Measurements from ENCODE around the gene SP140.
"Not testable (repeated sequence)": the region's sequence is repeated elsewhere in the genome, so short reads cannot be mapped to it uniquely, and the experiment has no call there.

The SP140 gene

DNA sequence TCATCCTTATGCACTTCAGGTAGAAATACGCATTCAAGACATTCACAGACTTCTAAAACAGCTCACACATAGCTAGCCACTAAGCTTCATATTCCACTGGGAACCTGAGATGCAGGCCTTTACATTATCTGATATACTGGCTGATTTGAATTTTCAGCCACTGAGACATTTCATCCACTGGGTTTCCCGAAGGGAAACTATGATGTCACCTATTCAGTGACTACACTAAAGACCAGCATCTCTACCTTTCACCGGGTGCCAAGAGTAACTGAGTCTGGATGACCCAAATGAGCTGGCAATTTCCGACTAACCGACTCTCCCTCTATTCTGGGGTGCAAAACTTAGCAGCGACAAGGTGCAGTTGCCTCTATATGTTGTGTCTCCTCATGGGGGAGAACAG, 69.7 kb downstream of the SP140 start:
- H3K27me3 ChIP-seq (ENCODE audit: insufficient read depth, insufficient read length), result no peaks in the 10 kb centered on the region
- no peaks in the 10 kb centered on the region for H3K4me1 ChIP-seq (ENCODE audit: insufficient read depth, insufficient read length)

GRCh38 chr2:230296917-230297316, 71.4 kb downstream of the SP140 start:
- no peak for DNase-seq (ENCODE audit: low read depth, low spot score)
- Histone ChIP-seq H3K27me3 (ENCODE audit: insufficient read depth, insufficient read length) (no peaks in the 10 kb centered on the region), H3K9me3 (ENCODE audit: insufficient read depth, low read length) (peaks cover 12% of the 10 kb centered on the region; the same call in 1 of the 2 replicates), H3K4me3 (ENCODE audit: insufficient read length, low read depth) (no peak overlapping the region), H3K36me3 (ENCODE audit: insufficient read depth, insufficient read length, low read length) (no peaks in the 10 kb centered on the region), H3K9ac (ENCODE audit: insufficient read length, low read depth) (no peak overlapping the region), H3K4me1 (ENCODE audit: insufficient read depth, insufficient read length) (no peaks in the 10 kb centered on the region)
- TF ChIP-seq ZNF274 (IDR thresholded peaks at IDR 0.05; ENCODE audit: low read depth, low read length), result no peak
- TF ChIP-seq YY1 (IDR thresholded peaks at IDR 0.05; ENCODE audit: insufficient read depth, insufficient read length), result no peak
- no peak for TF ChIP-seq SUZ12 (IDR thresholded peaks at IDR 0.05; ENCODE audit: extremely low read depth, insufficient read depth, insufficient read length)

More for the DNA sequence above, 69.7 kb downstream of the SP140 start:
- H3K36me3 ChIP-seq (ENCODE audit: insufficient read depth, insufficient read length, low read length), result no peaks in the 10 kb centered on the region
- DNase-seq (ENCODE audit: low read depth, low spot score), result no peak
- H3K9me3 ChIP-seq (ENCODE audit: insufficient read depth, low read length), result peaks cover 12% of the 10 kb centered on the region; the same call in 1 of the 2 replicates
- H3K9ac ChIP-seq (ENCODE audit: insufficient read length, low read depth), result no peak overlapping the region
- TF ChIP-seq ZNF274 (IDR thresholded peaks at IDR 0.05; ENCODE audit: low read depth, low read length), result no peak
- TF ChIP-seq SUZ12 (IDR thresholded peaks at IDR 0.05; ENCODE audit: extremely low read depth, insufficient read depth, insufficient read length), result no peak
- TF ChIP-seq YY1 (IDR thresholded peaks at IDR 0.05; ENCODE audit: insufficient read depth, insufficient read length), result no peak
- no peak overlapping the region for H3K4me3 ChIP-seq (ENCODE audit: insufficient read length, low read depth)

DNA sequence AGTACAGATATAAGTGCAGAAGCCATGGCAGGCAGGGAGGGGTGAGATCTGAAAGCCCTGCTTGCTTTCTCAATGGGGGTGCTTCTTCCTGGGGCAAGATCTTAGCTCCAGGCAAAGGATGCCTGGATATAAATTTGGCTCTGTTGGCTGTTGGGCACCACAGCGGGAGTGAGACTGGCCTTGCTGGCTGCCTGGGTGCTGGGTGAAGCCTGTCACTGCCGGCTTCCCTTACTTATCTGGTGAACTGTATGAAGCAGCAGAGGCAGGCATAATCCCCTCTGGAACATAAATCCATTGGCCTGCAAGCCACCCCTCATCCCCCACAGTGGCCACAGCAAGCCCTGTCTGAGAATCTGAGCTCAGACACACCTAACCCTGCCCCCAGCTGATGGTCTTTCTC, 74.1 kb downstream of the SP140 start:
- Histone ChIP-seq H3K4me1 (ENCODE audit: insufficient read depth, insufficient read length) (no peaks in the 10 kb centered on the region), H3K27me3 (ENCODE audit: insufficient read depth, insufficient read length) (no peaks in the 10 kb centered on the region), H3K36me3 (ENCODE audit: insufficient read depth, insufficient read length, low read length) (no peaks in the 10 kb centered on the region), H3K4me3 (ENCODE audit: insufficient read length, low read depth) (no peak overlapping the region), H3K9ac (ENCODE audit: insufficient read length, low read depth) (no peak overlapping the region), H3K9me3 (ENCODE audit: insufficient read depth, low read length) (peaks cover 12% of the 10 kb centered on the region; the same call in 1 of the 2 replicates)
- DNase-seq (ENCODE audit: low read depth, low spot score), result no peak
- no peak for TF ChIP-seq SUZ12 (IDR thresholded peaks at IDR 0.05; ENCODE audit: extremely low read depth, insufficient read depth, insufficient read length)
- TF ChIP-seq ZNF274 (IDR thresholded peaks at IDR 0.05; ENCODE audit: low read depth, low read length), result no peak
- no peak for TF ChIP-seq YY1 (IDR thresholded peaks at IDR 0.05; ENCODE audit: insufficient read depth, insufficient read length)

GRCh38 chr2:230305416-230306275, 80.1 kb downstream of the SP140 start:
- TF ChIP-seq ZNF274 (IDR thresholded peaks at IDR 0.05; ENCODE audit: low read depth, low read length) (no peak), YY1 (IDR thresholded peaks at IDR 0.05; ENCODE audit: insufficient read depth, insufficient read length) (no peak), SUZ12 (IDR thresholded peaks at IDR 0.05; ENCODE audit: extremely low read depth, insufficient read depth, insufficient read length) (no peak)

GRCh38 chr2:230306474-230306873, 80.9 kb downstream of the SP140 start:
- TF ChIP-seq YY1 (IDR thresholded peaks at IDR 0.05; ENCODE audit: insufficient read depth, insufficient read length) (no peak), SUZ12 (IDR thresholded peaks at IDR 0.05; ENCODE audit: extremely low read depth, insufficient read depth, insufficient read length) (no peak), ZNF274 (IDR thresholded peaks at IDR 0.05; ENCODE audit: low read depth, low read length) (no peak)
- no peak for DNase-seq (ENCODE audit: low read depth, low spot score)
- no peak overlapping the region for H3K4me3 ChIP-seq (ENCODE audit: insufficient read length, low read depth)
- no peak overlapping the region for H3K9ac ChIP-seq (ENCODE audit: insufficient read length, low read depth)
- no peaks in the 10 kb centered on the region; the same call in 1 of the 2 replicates for H3K9me3 ChIP-seq (ENCODE audit: insufficient read depth, low read length)
- H3K27me3 ChIP-seq (ENCODE audit: insufficient read depth, insufficient read length), result no peaks in the 10 kb centered on the region
- no peaks in the 10 kb centered on the region for H3K36me3 ChIP-seq (ENCODE audit: insufficient read depth, insufficient read length, low read length)
- H3K4me1 ChIP-seq (ENCODE audit: insufficient read depth, insufficient read length), result no peaks in the 10 kb centered on the region

More at GRCh38 chr2:230305416-230306275, 80.1 kb downstream of the SP140 start:
- no peak for DNase-seq (ENCODE audit: low read depth, low spot score)
- Histone ChIP-seq H3K9me3 (ENCODE audit: insufficient read depth, low read length) (no peaks in the 10 kb centered on the region; the same call in 1 of the 2 replicates), H3K4me1 (ENCODE audit: insufficient read depth, insufficient read length) (no peaks in the 10 kb centered on the region), H3K36me3 (ENCODE audit: insufficient read depth, insufficient read length, low read length) (no peaks in the 10 kb centered on the region), H3K9ac (ENCODE audit: insufficient read length, low read depth) (no peak overlapping the region), H3K4me3 (ENCODE audit: insufficient read length, low read depth) (no peak overlapping the region), H3K27me3 (ENCODE audit: insufficient read depth, insufficient read length) (no peaks in the 10 kb centered on the region)

GRCh38 chr2:230307485-230307884, 81.9 kb downstream of the SP140 start:
- H3K9ac ChIP-seq (ENCODE audit: insufficient read length, low read depth), result no peak overlapping the region
- TF ChIP-seq ZNF274 (IDR thresholded peaks at IDR 0.05; ENCODE audit: low read depth, low read length) (no peak), SUZ12 (IDR thresholded peaks at IDR 0.05; ENCODE audit: extremely low read depth, insufficient read depth, insufficient read length) (no peak), YY1 (IDR thresholded peaks at IDR 0.05; ENCODE audit: insufficient read depth, insufficient read length) (no peak)
- no peaks in the 10 kb centered on the region for H3K36me3 ChIP-seq (ENCODE audit: insufficient read depth, insufficient read length, low read length)

DNA sequence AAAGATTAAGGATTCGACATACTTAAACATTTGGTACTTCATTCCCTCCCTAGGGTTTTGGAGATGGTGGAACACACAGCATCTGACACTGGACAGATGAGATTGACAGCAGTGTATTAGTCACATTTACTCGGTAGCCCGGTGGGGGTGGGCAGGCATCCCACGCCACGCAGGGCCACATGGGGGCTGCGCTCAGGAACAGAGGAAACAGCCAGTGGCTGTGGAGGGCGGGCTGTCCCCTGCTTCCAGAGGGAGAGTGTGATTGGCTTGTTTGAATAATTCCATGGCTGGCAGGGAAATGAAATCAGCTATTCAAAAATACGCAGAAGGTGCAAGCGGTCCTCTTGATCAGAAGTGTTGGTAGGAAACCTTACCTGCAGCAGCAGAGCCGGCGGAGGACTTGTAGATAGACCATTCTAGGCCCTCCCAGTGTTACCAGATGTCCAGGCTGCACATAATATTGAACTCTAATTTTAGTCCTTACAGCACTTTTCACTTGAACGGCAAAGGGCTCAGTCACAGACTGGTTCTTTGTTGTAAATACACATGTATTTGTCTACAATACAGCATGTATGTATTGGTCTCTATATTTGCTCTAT, 83.0 kb downstream of the SP140 start:
- Histone ChIP-seq H3K4me3 (ENCODE audit: insufficient read length, low read depth) (no peak overlapping the region), H3K9ac (ENCODE audit: insufficient read length, low read depth) (no peak overlapping the region), H3K27me3 (ENCODE audit: insufficient read depth, insufficient read length) (no peaks in the 10 kb centered on the region), H3K4me1 (ENCODE audit: insufficient read depth, insufficient read length) (no peaks in the 10 kb centered on the region), H3K36me3 (ENCODE audit: insufficient read depth, insufficient read length, low read length) (no peaks in the 10 kb centered on the region), H3K9me3 (ENCODE audit: insufficient read depth, low read length) (no peaks in the 10 kb centered on the region; the same call in 1 of the 2 replicates)
- DNase-seq (ENCODE audit: low read depth, low spot score), result no peak
- TF ChIP-seq ZNF274 (IDR thresholded peaks at IDR 0.05; ENCODE audit: low read depth, low read length) (no peak), SUZ12 (IDR thresholded peaks at IDR 0.05; ENCODE audit: extremely low read depth, insufficient read depth, insufficient read length) (no peak), YY1 (IDR thresholded peaks at IDR 0.05; ENCODE audit: insufficient read depth, insufficient read length) (no peak)

More at GRCh38 chr2:230307485-230307884, 81.9 kb downstream of the SP140 start:
- Histone ChIP-seq H3K27me3 (ENCODE audit: insufficient read depth, insufficient read length) (no peaks in the 10 kb centered on the region), H3K9me3 (ENCODE audit: insufficient read depth, low read length) (no peaks in the 10 kb centered on the region; the same call in 1 of the 2 replicates), H3K4me1 (ENCODE audit: insufficient read depth, insufficient read length) (no peaks in the 10 kb centered on the region), H3K4me3 (ENCODE audit: insufficient read length, low read depth) (no peak overlapping the region)
- no peak for DNase-seq (ENCODE audit: low read depth, low spot score)

- H3K4me1 ChIP-seq (ENCODE audit: insufficient read depth, insufficient read length); DNase-seq (ENCODE audit: low read depth, low spot score); H3K4me3 ChIP-seq (ENCODE audit: insufficient read length, low read depth); H3K36me3 ChIP-seq (ENCODE audit: insufficient read depth, insufficient read length, low read length); H3K27me3 ChIP-seq (ENCODE audit: insufficient read depth, insufficient read length); H3K9me3 ChIP-seq (ENCODE audit: insufficient read depth, low read length); H3K9ac ChIP-seq (ENCODE audit: insufficient read length, low read depth): not testable (repeated sequence)
Observed at GRCh38 chr2:230310792-230311191, 85.3 kb downstream of the SP140 start.

- not testable (repeated sequence) for H3K4me3 ChIP-seq (ENCODE audit: insufficient read length, low read depth); H3K36me3 ChIP-seq (ENCODE audit: insufficient read depth, insufficient read length, low read length); DNase-seq (ENCODE audit: low read depth, low spot score); H3K27me3 ChIP-seq (ENCODE audit: insufficient read depth, insufficient read length); H3K9ac ChIP-seq (ENCODE audit: insufficient read length, low read depth); H3K9me3 ChIP-seq (ENCODE audit: insufficient read depth, low read length); H3K4me1 ChIP-seq (ENCODE audit: insufficient read depth, insufficient read length)
Observed at GRCh38 chr2:230311634-230312033, 86.1 kb downstream of the SP140 start.

All from NT2/D1 (cell line).